ENCODE measurements around the gene KCNH3. TPM values are rescaled to one million over a fixed set of nuclear protein-coding genes. Genes with fewer than 3 reads are reported as not detected.

Gene KCNH3
- total RNA-seq, 1 donor from 2014 or later: under 0.01 TPM

DNA sequence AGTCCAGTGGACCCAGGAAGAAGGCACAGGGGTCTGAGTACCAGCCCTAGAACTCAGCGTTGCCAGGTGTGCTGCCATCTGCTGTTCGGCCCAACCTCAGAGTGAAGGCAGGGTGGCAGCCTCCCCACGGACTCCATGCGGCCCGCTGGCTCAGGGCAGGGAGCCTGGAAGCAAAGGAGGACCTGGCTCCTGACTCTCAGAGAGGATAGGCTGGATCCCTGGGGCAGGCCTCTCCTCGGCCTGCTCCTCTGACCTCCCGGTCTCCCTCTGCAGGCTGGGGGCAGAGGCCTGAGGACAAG lies 19.0 kb downstream of the KCNH3 start:
- no peaks in the 10 kb centered on the region for H3K27me3 ChIP-seq (ENCODE audit: control insufficient read depth, insufficient read depth, low read length)
- FAIRE-seq: no peak
- H3K36me3 ChIP-seq (ENCODE audit: control insufficient read depth, insufficient read depth, low read length): peaks cover 35% of the 10 kb centered on the region

DNA sequence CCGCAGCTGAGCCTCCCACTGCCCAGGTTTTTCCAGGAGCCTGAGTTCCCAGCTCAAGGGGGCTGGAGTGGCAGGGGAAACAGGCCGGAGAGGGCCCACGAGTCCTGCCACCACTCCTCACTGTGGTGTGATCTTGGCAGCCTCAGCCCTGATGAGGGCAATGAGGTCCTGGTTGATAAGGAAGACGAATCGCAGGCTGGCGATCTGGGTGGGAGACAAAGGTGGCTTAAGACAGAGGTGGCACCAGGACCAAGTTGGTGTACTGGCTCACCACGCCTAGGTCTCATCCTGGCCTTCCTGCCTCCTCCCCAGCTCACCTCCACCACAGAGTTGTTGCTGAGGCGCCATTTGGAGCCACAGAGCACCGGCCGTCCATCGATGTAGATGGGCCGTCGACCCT lies 19.7 kb downstream of the KCNH3 start:
- no peak for DNase-seq (ENCODE audit: low read depth)
- Histone ChIP-seq H3K27me3 (ENCODE audit: control insufficient read depth, insufficient read depth, low read length) (no peaks in the 10 kb centered on the region), H3K4me3 (ENCODE audit: low read depth, low read length) (no peak overlapping the region), H3K36me3 (ENCODE audit: control insufficient read depth, insufficient read depth, low read length) (peaks cover 41% of the 10 kb centered on the region)
- FAIRE-seq: no peak
- TF ChIP-seq, protein P1, sequence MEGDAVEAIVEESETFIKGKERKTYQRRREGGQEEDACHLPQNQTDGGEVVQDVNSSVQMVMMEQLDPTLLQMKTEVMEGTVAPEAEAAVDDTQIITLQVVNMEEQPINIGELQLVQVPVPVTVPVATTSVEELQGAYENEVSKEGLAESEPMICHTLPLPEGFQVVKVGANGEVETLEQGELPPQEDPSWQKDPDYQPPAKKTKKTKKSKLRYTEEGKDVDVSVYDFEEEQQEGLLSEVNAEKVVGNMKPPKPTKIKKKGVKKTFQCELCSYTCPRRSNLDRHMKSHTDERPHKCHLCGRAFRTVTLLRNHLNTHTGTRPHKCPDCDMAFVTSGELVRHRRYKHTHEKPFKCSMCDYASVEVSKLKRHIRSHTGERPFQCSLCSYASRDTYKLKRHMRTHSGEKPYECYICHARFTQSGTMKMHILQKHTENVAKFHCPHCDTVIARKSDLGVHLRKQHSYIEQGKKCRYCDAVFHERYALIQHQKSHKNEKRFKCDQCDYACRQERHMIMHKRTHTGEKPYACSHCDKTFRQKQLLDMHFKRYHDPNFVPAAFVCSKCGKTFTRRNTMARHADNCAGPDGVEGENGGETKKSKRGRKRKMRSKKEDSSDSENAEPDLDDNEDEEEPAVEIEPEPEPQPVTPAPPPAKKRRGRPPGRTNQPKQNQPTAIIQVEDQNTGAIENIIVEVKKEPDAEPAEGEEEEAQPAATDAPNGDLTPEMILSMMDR (IDR thresholded peaks at IDR 0.05; ENCODE audit: insufficient read depth, low read length, severe bottlenecking): no peak

More for the DNA sequence above, 19.0 kb downstream of the KCNH3 start:
- DNase-seq (ENCODE audit: low read depth): no peak
- H3K4me3 ChIP-seq (ENCODE audit: low read depth, low read length): no peak overlapping the region
- TF ChIP-seq, protein P1 (IDR thresholded peaks at IDR 0.05; ENCODE audit: insufficient read depth, low read length, severe bottlenecking): peak; percentile 29

DNA sequence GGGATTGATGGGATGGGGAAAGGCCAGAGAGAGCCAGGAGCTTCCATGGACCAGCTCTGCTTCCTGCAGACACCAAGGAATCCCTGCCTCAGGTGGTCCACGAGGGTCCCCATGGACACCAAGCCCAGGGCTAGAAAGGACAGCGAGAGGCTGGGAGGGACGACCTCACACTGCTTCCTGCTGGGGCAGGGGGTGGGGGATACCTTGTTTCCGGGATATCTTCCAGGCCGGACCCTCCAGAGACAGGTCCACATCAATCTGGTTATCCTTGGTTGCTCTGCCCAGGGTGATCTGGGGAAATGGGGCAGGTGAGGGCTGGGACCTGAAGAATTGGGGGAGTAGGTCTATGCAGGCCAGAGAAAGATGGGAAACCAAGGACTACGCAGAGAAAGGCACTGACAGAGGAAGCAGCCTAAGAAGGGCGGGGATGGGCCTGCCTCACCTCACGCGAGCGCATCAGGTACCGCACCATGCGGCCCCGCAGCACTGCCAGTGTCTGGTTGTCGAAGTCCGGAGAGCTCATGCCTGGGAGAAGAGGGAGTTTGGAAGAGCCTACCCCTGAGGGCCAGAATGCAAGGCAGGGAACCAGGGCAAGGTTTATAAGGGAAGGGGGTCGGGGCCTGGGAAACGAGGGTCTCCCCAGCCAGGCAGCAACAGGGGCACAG lies 20.3 kb downstream of the KCNH3 start:
- DNase-seq (ENCODE audit: low read depth) (no peak), FAIRE-seq (peak; percentile 18)
- TF ChIP-seq, protein P1 (IDR thresholded peaks at IDR 0.05; ENCODE audit: insufficient read depth, low read length, severe bottlenecking): no peak
- H3K27me3 ChIP-seq (ENCODE audit: control insufficient read depth, insufficient read depth, low read length): no peaks in the 10 kb centered on the region
- peaks cover 42% of the 10 kb centered on the region for H3K36me3 ChIP-seq (ENCODE audit: control insufficient read depth, insufficient read depth, low read length)
- no peak overlapping the region for H3K4me3 ChIP-seq (ENCODE audit: low read depth, low read length)

DNA sequence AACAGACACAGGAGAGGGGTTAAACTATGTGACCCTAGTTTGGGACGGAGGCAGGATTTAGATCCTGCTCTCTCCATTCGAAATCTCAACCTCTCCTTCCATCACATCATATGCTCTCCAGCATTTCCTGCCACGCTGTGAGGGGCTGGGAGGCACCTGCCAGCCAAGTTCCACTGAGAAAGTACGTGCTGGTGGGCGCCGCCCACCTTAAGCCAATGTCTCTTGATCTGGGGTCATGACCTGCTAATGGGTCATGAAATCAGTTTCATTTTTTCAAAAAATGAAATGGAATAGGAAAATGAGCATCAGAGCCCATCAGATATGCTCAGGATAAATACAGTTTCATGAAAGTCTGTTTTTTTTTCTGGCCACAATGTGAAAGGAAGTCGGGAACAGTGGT lies 21.9 kb downstream of the KCNH3 start:
- peaks cover 56% of the 10 kb centered on the region for H3K36me3 ChIP-seq (ENCODE audit: control insufficient read depth, insufficient read depth, low read length)
- FAIRE-seq (no peak), DNase-seq (ENCODE audit: low read depth) (no peak)
- TF ChIP-seq, protein P1 (IDR thresholded peaks at IDR 0.05; ENCODE audit: insufficient read depth, low read length, severe bottlenecking): no peak
- no peaks in the 10 kb centered on the region for H3K27me3 ChIP-seq (ENCODE audit: control insufficient read depth, insufficient read depth, low read length)
- H3K4me3 ChIP-seq (ENCODE audit: low read depth, low read length): no peak overlapping the region

DNA sequence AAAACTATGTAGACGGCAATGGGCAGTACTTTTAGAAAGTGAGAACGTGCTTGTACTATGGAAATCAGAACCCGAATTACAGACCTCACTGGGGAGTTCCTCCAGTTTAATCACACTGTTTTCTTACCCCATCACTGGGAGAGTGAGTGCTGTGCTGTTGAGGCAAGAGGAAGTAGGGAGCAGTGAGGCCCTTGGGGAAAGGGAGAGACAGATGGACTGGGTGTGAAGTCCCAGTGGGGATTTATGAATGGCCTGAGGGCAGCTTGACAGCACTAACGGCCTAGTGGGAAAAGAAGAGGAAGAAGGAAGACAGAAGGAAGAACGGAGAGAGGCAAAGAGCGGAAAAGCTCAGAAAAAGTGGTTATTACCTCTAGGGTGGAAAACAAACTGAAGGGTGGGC lies 23.4 kb downstream of the KCNH3 start:
- TF ChIP-seq, protein P1 (IDR thresholded peaks at IDR 0.05; ENCODE audit: insufficient read depth, low read length, severe bottlenecking): no peak
- DNase-seq (ENCODE audit: low read depth): no peak
- no peak for FAIRE-seq
- Histone ChIP-seq H3K27me3 (ENCODE audit: control insufficient read depth, insufficient read depth, low read length) (no peaks in the 10 kb centered on the region), H3K4me3 (ENCODE audit: low read depth, low read length) (no peak overlapping the region), H3K36me3 (ENCODE audit: control insufficient read depth, insufficient read depth, low read length) (peaks cover 56% of the 10 kb centered on the region)

DNA sequence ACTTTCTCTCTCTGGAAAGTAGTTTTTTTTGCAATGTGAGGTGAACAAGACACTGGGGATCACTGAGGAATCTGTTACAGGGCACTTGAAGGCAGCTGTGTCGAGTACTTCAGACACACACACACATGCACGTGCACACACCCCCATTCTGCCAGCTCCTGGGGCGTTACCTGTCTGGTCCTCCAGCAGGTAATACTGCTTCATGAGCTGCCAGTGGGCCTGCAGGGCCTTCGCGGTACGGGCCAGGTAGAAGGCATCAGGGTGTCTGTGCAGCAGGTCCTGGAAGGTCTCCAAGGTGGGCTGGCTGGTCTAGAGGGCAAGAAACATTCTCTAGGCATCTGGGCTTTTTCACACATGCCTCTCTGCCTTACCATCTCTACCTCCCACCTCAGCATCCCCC lies 24.0 kb downstream of the KCNH3 start:
- Histone ChIP-seq H3K4me3 (ENCODE audit: low read depth, low read length) (no peak overlapping the region), H3K36me3 (ENCODE audit: control insufficient read depth, insufficient read depth, low read length) (peaks cover 52% of the 10 kb centered on the region), H3K27me3 (ENCODE audit: control insufficient read depth, insufficient read depth, low read length) (no peaks in the 10 kb centered on the region)
- TF ChIP-seq, protein P1 (IDR thresholded peaks at IDR 0.05; ENCODE audit: insufficient read depth, low read length, severe bottlenecking): no peak
- FAIRE-seq (no peak), DNase-seq (ENCODE audit: low read depth) (no peak)
